Hepatocyte (in vitro differentiated cells): ENCODE measurements around the gene RPS6KC1. TPM values are rescaled to one million over a fixed set of nuclear protein-coding genes. Genes with fewer than 3 reads are reported as not detected.
"Not testable (repeated sequence)": the region's sequence is repeated elsewhere in the genome, so short reads cannot be mapped to it uniquely, and the experiment has no call there.

ENCODE experiments used
- DNase-seq: peaks from one replicate; pipeline ENCODE4 v3.0.0-alpha.2; 2016; ENCODE audit warnings: low spot score
- H2AFZ ChIP-seq: fragments of 200-600 bp; sonication (generic); 2 replicates; pipeline ENCODE4 v1.6.0; 2016; ENCODE audit warnings: antibody characterized with exemption, mild to moderate bottlenecking
- H3K27ac ChIP-seq: fragments of 200-600 bp; sonication (generic); 2 replicates; pipeline ENCODE4 v1.5.1; 2016; ENCODE audit warnings: mild to moderate bottlenecking
- H3K27me3 ChIP-seq: fragments of 200-600 bp; sonication (generic); 2 replicates; pipeline ENCODE4 v1.6.1; 2016
- H3K36me3 ChIP-seq: fragments of 200-600 bp; sonication (generic); replicated peaks from 2 replicates; pipeline ENCODE4 v1.5.1; 2016; ENCODE audit warnings: low read depth; ENCODE audit not compliant: insufficient read depth
- H3K4me1 ChIP-seq: fragments of 200-600 bp; sonication (generic); 2 replicates; pipeline ENCODE4 v1.5.1; 2016; ENCODE audit warnings: mild to moderate bottlenecking, moderate library complexity; ENCODE audit not compliant: insufficient read depth
- H3K4me2 ChIP-seq: fragments of 200-600 bp; sonication (generic); 2 replicates; pipeline ENCODE4 v1.6.0; 2016
- H3K4me3 ChIP-seq: fragments of 200-600 bp; sonication (generic); 2 replicates; pipeline ENCODE4 v1.5.1; 2016; ENCODE audit warnings: mild to moderate bottlenecking
- H3K79me2 ChIP-seq: fragments of 200-600 bp; sonication (generic); 2 replicates; pipeline ENCODE4 v1.6.0; 2017; ENCODE audit warnings: mild to moderate bottlenecking
- H3K9me2 ChIP-seq: fragments of 200-600 bp; sonication (generic); replicated peaks from 2 replicates; pipeline ENCODE4 v1.6.0; 2017; ENCODE audit warnings: mild to moderate bottlenecking; ENCODE audit not compliant: insufficient read depth
- H3K9me3 ChIP-seq: fragments of 200-600 bp; sonication (generic); 2 replicates; pipeline ENCODE4 v1.5.1; 2016; ENCODE audit warnings: low read depth, mild to moderate bottlenecking
- H4K20me1 ChIP-seq: fragments of 200-600 bp; sonication (generic); 2 replicates; pipeline ENCODE4 v1.6.0; 2016; ENCODE audit warnings: mild to moderate bottlenecking; ENCODE audit not compliant: insufficient read depth, poor library complexity, severe bottlenecking
- EZH2 ChIP-seq: fragments of 200-600 bp; sonication (generic); IDR thresholded peaks from 2 replicates; pipeline ENCODE4 v1.6.1; 2016; ENCODE audit warnings: antibody characterized with exemption, mild to moderate bottlenecking, borderline replicate concordance
- EZH2phosphoT487 ChIP-seq: fragments of 200-600 bp; sonication (generic); IDR thresholded peaks from one replicate; pipeline ENCODE4 v1.6.1; 2018; ENCODE audit warnings: antibody characterized with exemption, mild to moderate bottlenecking, low read depth, moderate library complexity; ENCODE audit not compliant: unreplicated experiment, severe bottlenecking
- WGBS: methylation state at CpG from one replicate; pipeline ENCODE4 v1.1.6; 2016; ENCODE audit warnings: low lambda C conversion rate; ENCODE audit errors: missing lambda C conversion rate; 5-methylcytosine and 5-hydroxymethylcytosine counted together
- polyA plus RNA-seq: library from polyadenylated mRNA; unstranded; fragments of >200 nt; fragmentation: Nextera tagmentation; extraction: Ambion mirVana; gene quantifications from 2 replicates; pipeline ENCODE4 v1.2.1, GENCODE V29; 2016
- total RNA-seq: library from RNA; depleted of rRNA; stranded (reverse); fragments of >200 nt; gene quantifications from 2 replicates; pipeline ENCODE4 v1.2.3, GENCODE V29; 2014
- TF ChIP-seq, protein P1 (sequence below): fragments of 200-600 bp; sonication (generic); IDR thresholded peaks from 2 replicates; pipeline ENCODE4 v1.5.1; 2016; ENCODE audit warnings: antibody characterized with exemption, mild to moderate bottlenecking; ENCODE audit not compliant: poor library complexity

RPS6KC1 gene
- total and polyA plus RNA-seq, 2 experiments from 2014 or later: 10.0 to 26.9 TPM

DNA sequence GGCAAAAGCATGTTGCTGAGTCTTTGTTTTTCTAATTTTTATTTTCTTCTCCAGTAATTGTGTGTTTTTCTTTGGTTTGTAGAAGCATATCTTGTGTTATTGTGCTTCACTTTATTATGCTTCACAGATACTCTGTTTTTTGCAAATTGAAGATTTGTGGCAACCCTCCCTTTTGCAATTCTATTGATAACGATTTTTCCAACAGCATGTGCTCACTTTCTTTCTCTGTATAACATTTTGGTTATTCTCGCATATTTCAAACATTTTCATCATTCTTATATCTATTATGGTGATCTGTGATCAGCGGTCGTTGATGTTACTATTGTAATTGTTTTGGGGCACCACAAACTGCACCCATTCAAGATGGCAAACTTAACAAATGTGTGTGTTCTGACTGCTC, 31.6 kb upstream of the RPS6KC1 start:
- H3K79me2 ChIP-seq: peaks cover 4% of the 10 kb centered on the region

DNA sequence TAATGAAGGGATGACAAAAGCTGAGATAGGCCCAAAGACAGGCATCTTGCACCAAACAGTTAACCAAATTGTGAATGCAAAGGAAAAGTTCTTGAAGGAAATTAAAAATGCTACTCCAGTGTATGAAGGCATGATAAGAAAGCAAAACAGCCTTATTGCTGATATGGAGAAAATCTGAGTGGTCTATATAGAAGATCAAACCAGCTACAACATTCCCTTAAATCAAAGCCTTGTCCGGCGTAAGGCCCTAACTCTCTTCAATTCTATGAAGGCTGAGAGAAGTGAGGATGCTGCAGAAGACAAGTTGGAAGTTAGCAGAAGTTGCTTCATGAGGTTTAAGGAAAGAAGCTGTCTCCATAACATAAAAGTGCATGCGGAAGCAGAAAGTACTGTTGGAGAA, 31.0 kb upstream of the RPS6KC1 start:
- H3K79me2 ChIP-seq: no peaks in the 10 kb centered on the region

More for the DNA sequence above, 31.6 kb upstream of the RPS6KC1 start:
- Histone ChIP-seq H3K36me3 (no peaks in the 10 kb centered on the region), H3K4me2 (no peak overlapping the region), H3K27me3 (no peaks in the 10 kb centered on the region), H3K27ac (no peak overlapping the region), H3K9me3 (no peaks in the 10 kb centered on the region), H3K4me3 (no peak overlapping the region), H4K20me1 (no peaks in the 10 kb centered on the region), H2AFZ (no peak overlapping the region), H3K4me1 (peaks cover 2% of the 10 kb centered on the region), H3K9me2 (no peaks in the 10 kb centered on the region)
- TF ChIP-seq, protein P1, sequence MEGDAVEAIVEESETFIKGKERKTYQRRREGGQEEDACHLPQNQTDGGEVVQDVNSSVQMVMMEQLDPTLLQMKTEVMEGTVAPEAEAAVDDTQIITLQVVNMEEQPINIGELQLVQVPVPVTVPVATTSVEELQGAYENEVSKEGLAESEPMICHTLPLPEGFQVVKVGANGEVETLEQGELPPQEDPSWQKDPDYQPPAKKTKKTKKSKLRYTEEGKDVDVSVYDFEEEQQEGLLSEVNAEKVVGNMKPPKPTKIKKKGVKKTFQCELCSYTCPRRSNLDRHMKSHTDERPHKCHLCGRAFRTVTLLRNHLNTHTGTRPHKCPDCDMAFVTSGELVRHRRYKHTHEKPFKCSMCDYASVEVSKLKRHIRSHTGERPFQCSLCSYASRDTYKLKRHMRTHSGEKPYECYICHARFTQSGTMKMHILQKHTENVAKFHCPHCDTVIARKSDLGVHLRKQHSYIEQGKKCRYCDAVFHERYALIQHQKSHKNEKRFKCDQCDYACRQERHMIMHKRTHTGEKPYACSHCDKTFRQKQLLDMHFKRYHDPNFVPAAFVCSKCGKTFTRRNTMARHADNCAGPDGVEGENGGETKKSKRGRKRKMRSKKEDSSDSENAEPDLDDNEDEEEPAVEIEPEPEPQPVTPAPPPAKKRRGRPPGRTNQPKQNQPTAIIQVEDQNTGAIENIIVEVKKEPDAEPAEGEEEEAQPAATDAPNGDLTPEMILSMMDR: no peak
- TF ChIP-seq EZH2: no peak
- TF ChIP-seq EZH2phosphoT487: no peak
- 97% methylated on average over 4 of the region's 4 CpGs for WGBS
- DNase-seq: no peak

DNA sequence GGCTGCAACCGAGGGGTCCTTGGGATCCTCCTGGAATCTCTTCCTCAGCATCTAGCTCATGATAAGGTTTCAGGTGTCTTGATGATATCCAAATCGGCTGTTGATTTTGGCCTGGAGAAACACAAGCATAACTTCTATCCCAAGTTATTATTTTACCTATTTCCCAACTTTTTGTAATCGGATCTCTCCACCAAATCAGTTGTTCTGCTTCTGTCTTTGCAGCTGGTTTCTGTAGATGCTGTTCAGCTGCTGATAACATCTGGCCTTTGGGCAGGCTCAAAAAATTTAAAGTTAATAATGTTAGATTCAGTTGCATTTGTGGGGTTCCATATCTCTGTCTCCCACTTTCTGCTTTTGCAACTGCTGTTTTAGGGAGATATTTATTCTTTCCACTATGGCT, 24.0 kb upstream of the RPS6KC1 start:
- not testable (repeated sequence) for H3K36me3 ChIP-seq, H3K27me3 ChIP-seq, H4K20me1 ChIP-seq, H3K27ac ChIP-seq, DNase-seq, H3K4me1 ChIP-seq, H3K9me3 ChIP-seq, H3K79me2 ChIP-seq, H2AFZ ChIP-seq, H3K9me2 ChIP-seq, H3K4me3 ChIP-seq, H3K4me2 ChIP-seq
- 92% methylated on average over 3 of the region's 3 CpGs for WGBS

More for the DNA sequence above, 31.0 kb upstream of the RPS6KC1 start:
- DNase-seq: no peak
- Histone ChIP-seq H3K27ac (no peak overlapping the region), H3K4me2 (no peak overlapping the region), H3K27me3 (no peaks in the 10 kb centered on the region), H2AFZ (no peak overlapping the region), H3K36me3 (no peaks in the 10 kb centered on the region), H4K20me1 (no peaks in the 10 kb centered on the region), H3K9me2 (no peaks in the 10 kb centered on the region), H3K4me3 (no peak overlapping the region), H3K9me3 (no peaks in the 10 kb centered on the region), H3K4me1 (no peaks in the 10 kb centered on the region)
- TF ChIP-seq, protein P1: no peak
- no peak for TF ChIP-seq EZH2
- TF ChIP-seq EZH2phosphoT487: no peak
- 92% methylated on average over 3 of the region's 3 CpGs for WGBS

DNA sequence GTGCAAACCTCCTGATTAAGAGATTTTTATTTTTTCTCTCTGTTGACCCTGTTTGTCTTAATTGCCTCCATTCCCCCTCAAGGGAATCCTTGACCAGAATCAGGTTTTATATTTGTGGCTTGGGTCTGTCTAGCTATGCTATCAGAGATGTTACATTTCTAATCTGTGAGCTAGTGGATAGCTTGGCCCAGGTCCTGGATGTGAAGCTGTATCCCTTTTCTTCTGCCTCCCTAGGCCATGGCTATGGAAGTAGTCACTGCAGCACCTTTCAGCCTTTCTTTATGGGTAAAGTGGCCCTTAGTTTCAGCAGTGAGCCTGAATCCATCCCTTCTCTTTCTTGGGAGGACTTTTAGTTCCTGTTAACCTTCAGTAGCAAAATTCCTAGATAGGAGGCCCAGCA, 18.4 kb upstream of the RPS6KC1 start:
- H3K4me1 ChIP-seq: no peaks in the 10 kb centered on the region
- H3K27ac ChIP-seq: no peak overlapping the region
- no peak overlapping the region for H2AFZ ChIP-seq
- DNase-seq: no peak
- no peaks in the 10 kb centered on the region for H3K36me3 ChIP-seq
- H3K9me3 ChIP-seq: no peaks in the 10 kb centered on the region
- no peaks in the 10 kb centered on the region for H4K20me1 ChIP-seq
- H3K4me2 ChIP-seq: no peak overlapping the region
- H3K79me2 ChIP-seq: no peaks in the 10 kb centered on the region
- no peaks in the 10 kb centered on the region for H3K27me3 ChIP-seq
- TF ChIP-seq EZH2phosphoT487: no peak
- TF ChIP-seq EZH2: no peak
- TF ChIP-seq, protein P1: no peak
- H3K9me2 ChIP-seq: no peaks in the 10 kb centered on the region
- H3K4me3 ChIP-seq: no peak overlapping the region
